Kidney (tissue), 14 donors: ENCODE measurements around the gene VAV2. TPM values are rescaled to one million over a fixed set of nuclear protein-coding genes. Genes with fewer than 3 reads are reported as not detected.

ENCODE experiments used
- DNase-seq, 5 donors: peaks; one replicate each; pipeline ENCODE4 v3.0.0-alpha.2; 2013 to 2020
- FAIRE-seq: peaks from 2 replicates; lab custom pipeline; 2012; peaks lifted over from hg19 to GRCh38; lab: Jason Lieb, UNC
- H3K27ac ChIP-seq, 2 donors: one replicate each; pipeline ENCODE4 v1.7.0; 2013; ENCODE audit warnings: low read depth in 2 of 2, low read length in 2 of 2, inconsistent platforms in 1 of 2
- H3K27me3 ChIP-seq: one replicate; pipeline ENCODE4 v1.7.1; 2013; ENCODE audit warnings: low read length, inconsistent platforms; ENCODE audit not compliant: control insufficient read depth, insufficient read depth
- H3K36me3 ChIP-seq, 3 donors: one replicate each; pipeline versions ENCODE4 v1.7.0 to v1.7.1; 2013; ENCODE audit warnings: low read length in 3 of 3, control low read depth in 1 of 3, inconsistent platforms in 1 of 3; ENCODE audit not compliant: insufficient read depth in 3 of 3, control insufficient read depth in 2 of 3
- H3K4me1 ChIP-seq, 3 donors: one replicate each; pipeline versions ENCODE4 v1.7.0 to v1.7.1; 2013; ENCODE audit warnings: low read length in 3 of 3, inconsistent platforms in 1 of 3, low read depth in 1 of 3; ENCODE audit not compliant: control insufficient read depth in 2 of 3, insufficient read depth in 2 of 3
- H3K4me3 ChIP-seq, 3 donors: one replicate each; pipeline versions ENCODE4 v1.7.0 to v1.8.1; 2013; ENCODE audit warnings: low read length in 3 of 3, control low read depth in 1 of 3, inconsistent platforms in 1 of 3
- H3K9ac ChIP-seq, 3 donors: one replicate each; pipeline versions ENCODE4 v1.7.0 to v1.7.1; 2013; ENCODE audit warnings: low read length in 3 of 3, control low read depth in 1 of 3, inconsistent platforms in 1 of 3
- H3K9me3 ChIP-seq, 3 donors: one replicate each; pipeline versions ENCODE4 v1.7.0 to v1.7.1; 2013; ENCODE audit warnings: low read length in 3 of 3, control low read depth in 1 of 3, inconsistent platforms in 1 of 3; ENCODE audit not compliant: control insufficient read depth in 2 of 3, insufficient read depth in 1 of 3
- intact Hi-C: fragments of 100-400 bp; cut with DNase I; formaldehyde crosslinking; loops from one replicate; pipeline ENCODE4 v1.11.1; 2022
- polyA plus RNA-seq: library from polyadenylated mRNA; stranded (reverse); fragments of 350-450 nt; fragmentation: Illumina TruSeq; extraction: RNeasy Lipid Tissue Mini Kit (QIAGEN cat#74804); gene quantifications from one replicate; pipeline ENCODE4 v1.2.3, GENCODE V29; 2014; ENCODE audit warnings: low read depth, low replicate concordance; ENCODE audit not compliant: insufficient read depth
- total RNA-seq: library from RNA; stranded (reverse); fragmentation: NEBNext Ultra II Directional; extraction: Animal tissue kit (Norgen Biotek cat#: 25700); gene quantifications from one replicate; pipeline ENCODE4 v1.2.1, GENCODE V29; 2021
- TF ChIP-seq, protein P1 (sequence below): IDR thresholded peaks from 3 replicates; pipeline ENCODE4 v1.5.1; 2012; ENCODE audit warnings: mild to moderate bottlenecking, moderate library complexity, borderline replicate concordance; ENCODE audit not compliant: insufficient read depth; ENCODE audit errors: extremely low read depth
- donor health status: control.
- donor health status: control.
- donor health status: control.
- donor health status: control.
- donor health status: control.
- donor health status: DM: yes; HTN: yes; CAD: no.
- donor health status: Normal renal cell carcinoma (clear cell type).

Gene VAV2
- total and polyA plus RNA-seq, 2 donors from 2014 or later: 22.3 to 47.1 TPM

DNA sequence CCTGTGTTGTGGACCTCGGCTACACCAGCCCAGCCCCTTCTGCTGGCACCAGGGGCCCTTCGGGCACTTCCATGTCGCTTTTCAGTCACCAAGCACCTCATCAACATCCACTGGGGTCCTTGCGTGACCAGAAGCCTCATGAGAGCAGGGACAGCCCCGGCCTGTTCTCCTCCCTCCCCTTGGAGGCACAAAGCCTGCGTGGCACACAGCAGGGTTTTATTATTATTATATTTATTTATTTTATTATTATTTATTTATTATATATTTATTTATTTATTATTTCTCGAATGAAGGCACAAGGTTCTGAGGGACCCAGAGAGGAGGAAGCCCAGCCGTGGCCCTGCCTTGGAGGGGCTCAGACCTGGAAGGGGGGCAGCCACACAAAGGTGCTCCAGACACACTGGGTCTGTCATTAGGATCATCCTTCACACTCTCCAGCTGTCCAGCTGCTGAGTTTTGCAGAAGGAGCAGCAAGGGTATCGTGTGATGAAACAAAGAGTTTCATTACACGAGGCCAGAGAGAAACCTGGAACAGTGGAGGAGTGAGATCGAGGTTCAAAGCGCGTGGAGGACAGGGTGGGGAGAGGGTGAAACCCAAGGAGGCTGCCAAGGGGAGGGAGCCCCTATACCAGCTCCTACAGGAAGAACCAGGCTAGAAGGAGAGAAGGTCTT is 5.2 kb downstream of the VAV2 start:
- DNase-seq: peak in 4 of 5 donors; percentile 45 to 69 (median 66)
- intact Hi-C loops: no loop called here

DNA sequence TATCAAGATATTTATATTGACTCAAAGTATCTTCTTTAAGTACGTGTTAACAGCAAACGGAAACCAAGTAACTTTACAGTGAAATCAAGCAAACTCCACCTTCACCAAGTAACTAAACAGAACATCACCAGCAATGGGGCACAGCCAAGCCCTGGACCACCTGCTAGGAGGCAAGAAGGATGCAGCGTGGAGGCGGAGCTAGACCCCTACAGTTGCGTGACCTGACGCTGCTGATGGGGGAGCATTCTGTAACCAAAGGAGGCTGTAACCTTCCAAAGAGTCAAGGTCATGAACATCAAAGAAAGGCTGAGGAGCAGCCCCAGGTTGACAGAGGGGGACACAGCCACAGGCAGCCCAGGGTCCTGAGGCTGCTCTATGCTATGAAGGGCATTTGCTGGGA is 6.1 kb downstream of the VAV2 start:
- H3K4me1 ChIP-seq: peaks cover 0 to 23% (median 16%) of the 10 kb centered on the region in 3 donors
- intact Hi-C loops: no loop called here
- H3K36me3 ChIP-seq: no peaks in the 10 kb centered on the region
- H3K27ac ChIP-seq: no peak overlapping the region
- FAIRE-seq (no peak), DNase-seq (peak in 1 of 5 donors; percentile 53)
- no peak overlapping the region for H3K4me3 ChIP-seq
- no peak overlapping the region for H3K9ac ChIP-seq
- H3K9me3 ChIP-seq: no peaks in the 10 kb centered on the region
- no peaks in the 10 kb centered on the region for H3K27me3 ChIP-seq
- TF ChIP-seq, protein P1, sequence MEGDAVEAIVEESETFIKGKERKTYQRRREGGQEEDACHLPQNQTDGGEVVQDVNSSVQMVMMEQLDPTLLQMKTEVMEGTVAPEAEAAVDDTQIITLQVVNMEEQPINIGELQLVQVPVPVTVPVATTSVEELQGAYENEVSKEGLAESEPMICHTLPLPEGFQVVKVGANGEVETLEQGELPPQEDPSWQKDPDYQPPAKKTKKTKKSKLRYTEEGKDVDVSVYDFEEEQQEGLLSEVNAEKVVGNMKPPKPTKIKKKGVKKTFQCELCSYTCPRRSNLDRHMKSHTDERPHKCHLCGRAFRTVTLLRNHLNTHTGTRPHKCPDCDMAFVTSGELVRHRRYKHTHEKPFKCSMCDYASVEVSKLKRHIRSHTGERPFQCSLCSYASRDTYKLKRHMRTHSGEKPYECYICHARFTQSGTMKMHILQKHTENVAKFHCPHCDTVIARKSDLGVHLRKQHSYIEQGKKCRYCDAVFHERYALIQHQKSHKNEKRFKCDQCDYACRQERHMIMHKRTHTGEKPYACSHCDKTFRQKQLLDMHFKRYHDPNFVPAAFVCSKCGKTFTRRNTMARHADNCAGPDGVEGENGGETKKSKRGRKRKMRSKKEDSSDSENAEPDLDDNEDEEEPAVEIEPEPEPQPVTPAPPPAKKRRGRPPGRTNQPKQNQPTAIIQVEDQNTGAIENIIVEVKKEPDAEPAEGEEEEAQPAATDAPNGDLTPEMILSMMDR: no peak

More for the DNA sequence above, 5.2 kb downstream of the VAV2 start:
- Histone ChIP-seq H3K36me3 (no peaks in the 10 kb centered on the region), H3K4me1 (peaks cover 0 to 19% (median 10%) of the 10 kb centered on the region in 3 donors), H3K27ac (no peak overlapping the region), H3K9ac (no peak overlapping the region), H3K9me3 (no peaks in the 10 kb centered on the region), H3K4me3 (no peak overlapping the region), H3K27me3 (no peaks in the 10 kb centered on the region)
- FAIRE-seq: no peak
- TF ChIP-seq, protein P1: no peak

DNA sequence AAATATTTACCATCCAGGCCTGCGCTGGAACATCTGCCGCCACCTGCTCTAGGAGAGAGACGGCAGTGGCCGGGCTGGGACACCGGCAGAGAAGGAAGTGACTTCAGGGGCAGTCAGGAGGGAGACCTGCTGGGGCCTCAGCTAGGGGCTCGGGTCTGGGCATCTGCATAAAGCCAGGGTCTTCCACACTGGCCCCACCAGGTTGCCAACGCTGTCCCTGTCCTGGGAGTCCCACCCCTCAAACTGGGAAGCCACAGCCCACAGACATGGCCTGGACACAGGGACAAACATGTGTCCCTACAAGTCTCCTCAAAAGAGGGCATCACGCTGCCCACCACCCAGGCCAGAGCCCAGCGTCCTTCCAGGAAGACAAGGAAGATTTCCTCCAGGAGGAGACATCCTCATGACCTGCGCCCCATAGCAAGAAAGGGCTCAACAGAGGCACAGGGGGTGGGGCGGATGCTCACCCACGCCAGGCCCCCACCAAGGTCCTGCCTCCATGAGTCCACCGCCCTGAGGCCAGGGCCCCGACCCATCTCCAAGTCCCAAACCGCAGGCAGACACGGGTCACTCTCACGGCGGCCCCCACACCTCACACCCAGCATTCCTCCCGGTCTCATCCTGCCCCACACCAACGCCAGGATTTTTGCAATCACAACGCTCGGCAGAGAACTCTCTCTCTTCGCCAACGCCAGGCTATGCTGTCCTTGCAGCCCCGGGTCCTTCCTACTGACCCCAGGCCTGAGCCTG is 9.0 kb downstream of the VAV2 start:
- FAIRE-seq (no peak), DNase-seq (peak in 2 of 5 donors; percentile 51 to 68)
- intact Hi-C loops: no loop called here
- no peaks in the 10 kb centered on the region for H3K9me3 ChIP-seq
- H3K9ac ChIP-seq: no peak overlapping the region
- H3K36me3 ChIP-seq: no peaks in the 10 kb centered on the region
- H3K27me3 ChIP-seq: no peaks in the 10 kb centered on the region
- TF ChIP-seq, protein P1: no peak
- peaks cover 0 to 34% (median 22%) of the 10 kb centered on the region in 3 donors for H3K4me1 ChIP-seq
- H3K4me3 ChIP-seq: no peak overlapping the region
- no peak overlapping the region for H3K27ac ChIP-seq
